Articular chondrocyte of knee joint (primary cell): ENCODE measurements around the gene OR2B3. TPM values are rescaled to one million over a fixed set of nuclear protein-coding genes. Genes with fewer than 3 reads are reported as not detected.

Source experiments
- total RNA-seq: library from RNA; depleted of rRNA; stranded (reverse); fragments of >200 nt; gene quantifications from 2 replicates; pipeline ENCODE4 v1.2.3, GENCODE V29; 2012

Gene OR2B3, protein sequence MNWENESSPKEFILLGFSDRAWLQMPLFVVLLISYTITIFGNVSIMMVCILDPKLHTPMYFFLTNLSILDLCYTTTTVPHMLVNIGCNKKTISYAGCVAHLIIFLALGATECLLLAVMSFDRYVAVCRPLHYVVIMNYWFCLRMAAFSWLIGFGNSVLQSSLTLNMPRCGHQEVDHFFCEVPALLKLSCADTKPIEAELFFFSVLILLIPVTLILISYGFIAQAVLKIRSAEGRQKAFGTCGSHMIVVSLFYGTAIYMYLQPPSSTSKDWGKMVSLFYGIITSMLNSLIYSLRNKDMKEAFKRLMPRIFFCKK
- total RNA-seq: not detected in 2 replicates

DNA sequence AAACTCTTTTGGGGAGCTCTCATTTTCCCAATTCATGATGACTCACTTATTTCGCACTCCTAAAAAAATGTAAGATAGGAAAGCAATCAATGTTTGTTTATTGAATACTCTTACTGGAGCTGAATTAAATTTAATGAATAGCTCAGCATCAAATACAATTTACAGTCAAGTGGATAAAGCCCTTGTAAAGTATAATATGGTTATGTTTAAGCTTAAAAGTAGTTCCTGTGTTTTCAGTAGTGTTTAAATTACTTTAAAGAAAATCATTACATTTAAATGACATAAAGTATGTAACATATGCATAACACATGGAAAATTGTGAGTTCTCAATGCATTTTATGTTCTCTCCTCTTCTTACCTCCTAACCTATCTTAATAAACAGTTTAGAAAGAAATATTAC lies at the start of gene OR2B3:
TSS of gene OR2B3 (minus strand) at position 101 of the 400 bp plus-strand sequence. CDS start at position 36, 65 bp downstream.

DNA sequence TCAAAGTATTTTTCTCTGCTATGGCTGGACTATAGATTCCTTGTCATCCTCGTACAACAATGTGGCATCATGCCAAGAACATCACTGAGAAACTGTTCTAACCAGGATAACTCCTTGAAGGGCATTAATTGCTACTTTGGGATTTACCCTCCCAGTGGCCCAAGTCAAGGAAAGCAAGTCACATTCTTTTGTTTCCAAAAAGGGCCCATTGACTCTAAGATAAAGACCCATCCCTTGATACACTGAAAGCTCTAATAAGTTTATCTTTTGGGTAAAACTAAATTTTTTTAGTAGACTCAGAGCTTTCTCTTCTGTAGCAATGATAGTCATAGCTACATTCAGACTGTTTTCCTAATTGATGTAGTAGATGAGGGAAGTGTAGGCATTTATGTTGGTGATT lies 20.6 kb upstream of the OR2B3 start, which contains the start of gene OR2J3:
TSS of gene OR2J3 (plus strand) at position 301 of the 400 bp plus-strand sequence. CDS start 3,833 bp downstream, outside the sequence.

DNA sequence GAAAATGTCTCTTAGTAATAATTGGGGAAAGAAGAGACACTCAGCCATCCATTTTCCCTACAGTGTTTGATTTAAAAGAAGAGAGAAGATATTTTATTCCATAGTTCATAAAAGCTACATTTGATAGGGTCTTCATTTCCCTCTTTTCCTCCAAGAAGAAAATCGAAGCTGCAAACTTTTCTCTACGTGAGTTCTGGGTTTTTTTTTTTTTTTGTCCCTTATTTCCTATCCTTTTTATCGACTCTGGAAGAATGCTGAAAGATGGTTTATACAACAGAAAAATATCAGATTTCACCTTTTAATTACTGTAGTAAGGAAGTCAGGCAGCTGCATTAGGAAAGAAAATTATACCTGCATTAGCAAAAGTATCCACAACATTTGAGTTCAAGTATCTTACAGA lies 12.1 kb upstream of the OR2B3 start, which contains the start of gene OR2J1:
TSS of gene OR2J1 (plus strand) at position 301 of the 400 bp plus-strand sequence. CDS start 1,453 bp downstream, outside the sequence.

DNA sequence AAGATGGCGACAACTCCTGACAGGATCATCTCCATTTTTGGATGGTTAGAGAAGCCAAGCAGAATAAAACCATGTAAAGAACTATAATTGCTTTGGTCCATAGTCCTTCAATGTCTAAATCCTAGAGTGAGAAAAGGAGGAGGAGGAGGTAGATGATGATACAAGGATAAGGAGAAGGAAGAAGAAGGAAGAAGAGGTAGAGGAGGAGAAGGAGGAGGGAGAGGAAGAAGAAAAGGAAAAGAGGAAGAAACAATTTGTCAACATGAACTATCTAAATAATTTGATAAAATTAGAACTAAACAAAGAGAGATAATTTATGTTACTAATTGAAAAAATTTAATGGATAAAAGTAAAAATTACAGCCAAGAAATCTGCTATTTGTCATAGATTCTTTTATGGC lies 42.0 kb downstream of the OR2B3 start, which contains the start of gene OR2W1:
TSS of gene OR2W1 (minus strand) at position 101 of the 400 bp plus-strand sequence. CDS start at position 101, 0 bp downstream.

Other genes with a start within 250 kb of the OR2B3 start
- 45.3 and 62.1 TPM in 2 replicates for gene TRIM27, start 163.3 kb downstream of the OR2B3 start, total RNA-seq
- gene ZNF311, start 82.0 kb downstream of the OR2B3 start, total RNA-seq: 1.8 and 2.1 TPM in 2 replicates
- not detected in 2 replicates for gene OR2W1, start 42.1 kb downstream of the OR2B3 start, total RNA-seq
- not detected in 2 replicates for gene OR2J1, start 12.2 kb upstream of the OR2B3 start, total RNA-seq
- gene OR2J3, start 20.7 kb upstream of the OR2B3 start, total RNA-seq: not detected in 2 replicates
- not detected in 2 replicates for gene OR2J2, start 83.6 kb upstream of the OR2B3 start, total RNA-seq
- not detected in 2 replicates for gene OR14J1, start 214.4 kb upstream of the OR2B3 start, total RNA-seq